GM10266 (cell line): ENCODE measurements around the gene OMD.

Source experiments
- DNase-seq: peaks from one replicate; pipeline ENCODE4 v3.0.0; 2012; ENCODE audit errors: extremely low spot score
- CTCF ChIP-seq: IDR thresholded peaks from 2 replicates; pipeline ENCODE4 v1.5.1; 2012; ENCODE audit warnings: mild to moderate bottlenecking, low read depth; ENCODE audit not compliant: control insufficient read depth, insufficient read depth; ENCODE audit errors: missing control alignments

OMD gene

GRCh38 chr9:92385477-92385876, 38.8 kb downstream of the OMD start:
- no peak for DNase-seq
- TF ChIP-seq CTCF, result no peak

DNA sequence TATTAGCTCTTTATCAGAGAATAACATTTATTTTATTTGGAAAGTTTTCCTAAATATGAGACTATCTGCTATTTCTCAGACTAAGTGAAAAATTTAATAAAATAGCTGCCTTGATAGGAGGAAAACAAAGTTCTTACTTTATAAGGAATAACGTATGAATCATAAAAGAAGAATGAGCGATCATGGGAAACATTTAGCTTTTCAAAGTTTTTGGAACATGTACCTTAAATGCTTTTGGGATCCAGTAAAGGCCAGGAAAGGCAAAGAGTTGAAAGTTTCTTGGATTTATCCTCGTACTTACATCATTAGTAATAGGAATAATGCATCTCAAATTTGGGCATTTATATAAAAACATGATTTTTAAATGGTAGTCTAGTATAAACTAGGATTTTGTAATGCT, 39.3 kb downstream of the OMD start:
- no peak for DNase-seq
- no peak for TF ChIP-seq CTCF

- TF ChIP-seq CTCF, result no peak
- DNase-seq, result no peak
Observed at GRCh38 chr9:92384375-92384774, 39.9 kb downstream of the OMD start.

DNA sequence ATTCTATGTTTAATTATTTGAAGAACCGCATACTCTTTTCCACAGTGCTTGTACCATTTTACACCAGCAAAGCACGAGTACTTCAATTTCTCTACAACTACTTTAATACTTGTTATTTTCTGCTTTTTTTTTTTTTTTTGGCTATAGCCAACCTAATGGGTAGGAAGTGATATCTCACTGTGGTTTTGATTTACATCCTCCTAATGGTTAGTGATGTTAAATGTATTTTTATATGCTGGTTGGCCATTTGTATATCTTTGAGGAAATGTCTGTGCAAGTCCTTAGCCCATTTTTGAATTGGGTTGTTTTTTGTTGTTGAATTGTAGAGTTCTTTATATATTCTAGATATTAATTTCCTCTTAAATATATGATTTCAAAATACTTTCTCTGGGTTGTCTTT, 42.5 kb downstream of the OMD start:
- no peak for TF ChIP-seq CTCF
- DNase-seq, result no peak

GRCh38 chr9:92380603-92381002, 43.7 kb downstream of the OMD start:
- DNase-seq, result no peak
- no peak for TF ChIP-seq CTCF

DNA sequence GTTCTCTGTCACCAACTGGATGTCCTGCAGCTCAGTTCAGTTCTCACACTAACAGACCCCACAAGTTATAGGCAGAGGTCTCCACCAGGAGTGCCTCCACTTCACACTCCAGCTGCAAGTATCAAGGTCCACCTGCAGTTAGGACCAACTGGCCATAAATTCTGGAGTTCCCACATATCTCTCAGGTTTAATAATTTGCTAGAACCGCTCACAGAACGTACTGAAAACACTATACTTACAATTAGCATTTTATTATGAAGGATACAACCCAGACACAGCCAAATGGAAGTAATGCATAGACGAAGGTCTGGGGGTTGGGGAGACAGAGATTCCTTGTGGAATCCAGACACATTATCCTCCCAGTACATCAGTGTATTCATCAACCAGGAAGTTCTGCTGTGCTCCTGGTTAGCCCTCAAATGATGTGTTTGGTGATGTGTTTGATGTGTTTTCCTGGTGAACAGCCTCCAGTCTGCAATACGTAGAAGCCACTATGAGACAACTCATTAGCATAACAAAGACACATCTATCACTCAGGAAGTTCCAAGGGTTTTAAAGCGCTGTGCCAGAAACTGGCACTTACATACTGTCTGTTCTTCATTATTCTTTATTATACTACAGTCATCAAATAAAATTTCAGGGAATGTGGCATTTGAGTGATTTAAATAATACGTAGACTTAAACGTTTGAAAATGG, 45.3 kb downstream of the OMD start:
- TF ChIP-seq CTCF, result no peak
- DNase-seq, result no peak

DNA sequence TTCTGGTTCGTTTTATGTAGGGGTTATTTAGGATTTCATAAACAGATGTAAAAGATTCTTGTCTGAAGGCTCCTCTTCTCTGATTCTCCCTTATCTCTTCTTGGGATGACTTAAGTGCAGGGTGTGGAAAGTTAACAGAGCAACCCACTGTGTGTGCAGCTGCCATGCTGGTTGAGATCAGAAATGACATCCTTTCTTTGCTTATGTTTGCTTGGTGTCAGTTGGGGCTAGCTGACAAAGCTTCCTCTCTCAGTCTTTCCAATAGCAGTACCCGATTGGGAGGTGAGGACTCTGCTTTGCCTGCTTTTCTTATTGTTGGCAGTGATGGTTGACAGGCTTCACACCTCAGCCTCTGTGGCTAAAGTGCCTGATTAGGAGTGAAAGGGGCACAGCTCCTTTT, 46.4 kb downstream of the OMD start:
- DNase-seq, result no peak
- TF ChIP-seq CTCF, result no peak
